Mesenchymal stem cell (in vitro differentiated cells and primary cell): ENCODE results near the gene CFAP74.

ENCODE experiments used
- DNase-seq: peaks from one replicate; pipeline ENCODE4 v3.0.0-alpha.2; 2013
- H2AFZ ChIP-seq: one replicate; pipeline ENCODE4 v1.6.1; 2013; ENCODE audit warnings: low read depth, mild to moderate bottlenecking, control low read depth, inconsistent platforms, low read length, moderate library complexity
- H2AK5ac ChIP-seq: 2 replicates; pipeline ENCODE4 v1.6.1; 2013; ENCODE audit warnings: low read length, moderate library complexity, mild to moderate bottlenecking, inconsistent platforms; ENCODE audit not compliant: severe bottlenecking
- H2BK120ac ChIP-seq: one replicate; pipeline ENCODE4 v1.6.1; 2013; ENCODE audit warnings: low read depth, mild to moderate bottlenecking, inconsistent platforms, low read length, moderate library complexity
- H2BK12ac ChIP-seq, 2 experiments: one replicate each; pipeline ENCODE4 v1.6.1; 2013; ENCODE audit warnings: inconsistent platforms in 2 of 2, low read length in 2 of 2, mild to moderate bottlenecking in 2 of 2, moderate library complexity in 2 of 2, control low read depth in 1 of 2
- H2BK15ac ChIP-seq: one replicate; pipeline ENCODE4 v1.6.1; 2013; ENCODE audit warnings: mild to moderate bottlenecking, low read depth, inconsistent platforms; ENCODE audit not compliant: poor library complexity, severe bottlenecking
- H2BK5ac ChIP-seq: 2 replicates; pipeline ENCODE4 v1.6.1; 2013; ENCODE audit warnings: low read depth, mild to moderate bottlenecking, low read length, control low read depth, inconsistent platforms; ENCODE audit not compliant: poor library complexity, severe bottlenecking
- H3K14ac ChIP-seq, 2 experiments: one replicate each; pipeline ENCODE4 v1.6.1; 2013; ENCODE audit warnings: inconsistent platforms in 2 of 2, low read length in 2 of 2, control low read depth in 1 of 2, mild to moderate bottlenecking in 1 of 2, moderate library complexity in 1 of 2
- H3K18ac ChIP-seq, 2 experiments: one replicate each; pipeline ENCODE4 v1.6.1; 2013; ENCODE audit warnings: inconsistent platforms in 2 of 2, low read length in 2 of 2, control low read depth in 1 of 2, low read depth in 1 of 2, mild to moderate bottlenecking in 1 of 2
- H3K23ac ChIP-seq, 2 experiments: one replicate each; pipeline ENCODE4 v1.6.1; 2013; ENCODE audit warnings: inconsistent platforms in 2 of 2, low read length in 2 of 2, mild to moderate bottlenecking in 2 of 2, moderate library complexity in 2 of 2, control low read depth in 1 of 2
- H3K27ac ChIP-seq: 2 replicates; pipeline ENCODE4 v1.5.1; 2013; ENCODE audit warnings: mild to moderate bottlenecking, moderate library complexity, low read length, control low read depth, inconsistent platforms; ENCODE audit not compliant: poor library complexity, severe bottlenecking
- H3K27me3 ChIP-seq, 2 experiments: 2 replicates each; pipeline versions ENCODE4 v1.6.1 to v1.7.0; 2013; ENCODE audit warnings: low read length in 2 of 2, mild to moderate bottlenecking in 2 of 2, moderate library complexity in 2 of 2, control low read depth in 1 of 2, inconsistent platforms in 1 of 2; ENCODE audit not compliant: control insufficient read depth in 1 of 2, insufficient read depth in 1 of 2
- H3K36me3 ChIP-seq, 2 experiments: 2 replicates each; pipeline versions ENCODE4 v1.6.1 to v1.7.0; 2013; ENCODE audit warnings: low read length in 2 of 2, control low read depth in 1 of 2, inconsistent platforms in 1 of 2, low read depth in 1 of 2, mild to moderate bottlenecking in 1 of 2; ENCODE audit not compliant: insufficient read depth in 2 of 2, control insufficient read depth in 1 of 2
- H3K4ac ChIP-seq, 2 experiments: one replicate each; pipeline ENCODE4 v1.6.1; 2013; ENCODE audit warnings: inconsistent platforms in 2 of 2, low read length in 2 of 2, mild to moderate bottlenecking in 2 of 2, moderate library complexity in 2 of 2, control low read depth in 1 of 2, low read depth in 1 of 2
- H3K4me1 ChIP-seq: 2 replicates; pipeline ENCODE4 v1.6.1; 2013; ENCODE audit warnings: low read depth, low read length, control low read depth; ENCODE audit not compliant: control insufficient read depth, insufficient read depth
- H3K4me2 ChIP-seq: 2 replicates; pipeline ENCODE4 v1.6.1; 2013; ENCODE audit warnings: low read length, mild to moderate bottlenecking, inconsistent platforms; ENCODE audit not compliant: poor library complexity, severe bottlenecking
- H3K4me3 ChIP-seq, 2 experiments: 2 replicates each; pipeline versions ENCODE4 v1.5.1 to v1.7.0; 2013; ENCODE audit warnings: low read length in 2 of 2, mild to moderate bottlenecking in 2 of 2, control low read depth in 1 of 2, low read depth in 1 of 2; ENCODE audit not compliant: insufficient read depth in 1 of 2
- H3K79me1 ChIP-seq: replicated peaks from 2 replicates; pipeline ENCODE4 v1.6.1; 2013; ENCODE audit warnings: mild to moderate bottlenecking, control low read depth, low read length, inconsistent platforms; ENCODE audit not compliant: poor library complexity, severe bottlenecking
- H3K9ac ChIP-seq: 2 replicates; pipeline ENCODE4 v1.7.0; 2013; ENCODE audit warnings: mild to moderate bottlenecking, low read length, moderate library complexity
- H3K9me3 ChIP-seq: 2 replicates; pipeline ENCODE4 v1.7.0; 2013; ENCODE audit warnings: mild to moderate bottlenecking, low read length; ENCODE audit not compliant: control insufficient read depth
- H4K8ac ChIP-seq: one replicate; pipeline ENCODE4 v1.6.1; 2013; ENCODE audit warnings: inconsistent platforms, mild to moderate bottlenecking, low read length, moderate library complexity
- H4K91ac ChIP-seq: one replicate; pipeline ENCODE4 v1.6.1; 2013; ENCODE audit warnings: mild to moderate bottlenecking, low read length, inconsistent platforms
- WGBS: methylation state at CpG from one replicate; pipeline ENCODE4 v1.1.7; 2013; ENCODE audit warnings: mixed read lengths; 5-methylcytosine and 5-hydroxymethylcytosine counted together

CFAP74 gene

DNA sequence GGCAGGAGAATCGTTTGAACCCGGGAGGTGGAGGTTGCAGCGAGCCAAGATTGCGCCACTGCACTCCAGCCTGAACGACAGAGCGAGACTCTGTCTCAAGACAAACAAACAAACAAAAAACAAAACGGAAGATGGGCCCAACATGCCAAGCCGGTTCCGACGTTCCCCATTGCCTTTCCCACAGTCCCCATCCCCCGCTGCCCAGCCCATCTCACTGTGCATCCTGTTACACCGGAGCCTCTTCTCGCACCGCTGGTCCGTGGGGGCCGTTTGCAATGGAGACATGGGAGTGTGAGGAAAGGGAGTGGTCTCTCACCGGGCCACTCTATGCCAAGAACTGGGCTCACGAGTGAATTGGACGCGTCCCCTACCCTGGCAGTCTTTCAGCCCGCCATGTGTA is 1.3 kb upstream of the CFAP74 start:
- H2BK15ac ChIP-seq, result no peak overlapping the region
- no peak overlapping the region for H3K4ac ChIP-seq
- no peak overlapping the region for H3K14ac ChIP-seq
- H2BK12ac ChIP-seq, result no peak overlapping the region
- H3K4me1 ChIP-seq, result peaks cover 7% of the 10 kb centered on the region
- H3K9ac ChIP-seq, result no peak overlapping the region
- H3K79me1 ChIP-seq, result no peaks in the 10 kb centered on the region
- no peak overlapping the region for H3K4me3 ChIP-seq
- H3K27me3 ChIP-seq, result peaks cover 46 to 63% of the 10 kb centered on the region in 2 experiments
- no peaks in the 10 kb centered on the region for H3K9me3 ChIP-seq
- no peak overlapping the region for H2BK120ac ChIP-seq
- no peak overlapping the region for H3K23ac ChIP-seq
- H2BK5ac ChIP-seq, result no peak overlapping the region
- no peak overlapping the region for H3K18ac ChIP-seq
- H3K4me2 ChIP-seq, result no peak overlapping the region
- DNase-seq, result no peak
- H4K8ac ChIP-seq, result no peak overlapping the region
- no peak overlapping the region for H2AK5ac ChIP-seq
- H2AFZ ChIP-seq, result no peak overlapping the region
- 94% methylated on average over 21 of the region's 21 CpGs for WGBS
- no peaks in the 10 kb centered on the region for H3K36me3 ChIP-seq
- H4K91ac ChIP-seq, result no peak overlapping the region
- H3K27ac ChIP-seq, result no peak overlapping the region

DNA sequence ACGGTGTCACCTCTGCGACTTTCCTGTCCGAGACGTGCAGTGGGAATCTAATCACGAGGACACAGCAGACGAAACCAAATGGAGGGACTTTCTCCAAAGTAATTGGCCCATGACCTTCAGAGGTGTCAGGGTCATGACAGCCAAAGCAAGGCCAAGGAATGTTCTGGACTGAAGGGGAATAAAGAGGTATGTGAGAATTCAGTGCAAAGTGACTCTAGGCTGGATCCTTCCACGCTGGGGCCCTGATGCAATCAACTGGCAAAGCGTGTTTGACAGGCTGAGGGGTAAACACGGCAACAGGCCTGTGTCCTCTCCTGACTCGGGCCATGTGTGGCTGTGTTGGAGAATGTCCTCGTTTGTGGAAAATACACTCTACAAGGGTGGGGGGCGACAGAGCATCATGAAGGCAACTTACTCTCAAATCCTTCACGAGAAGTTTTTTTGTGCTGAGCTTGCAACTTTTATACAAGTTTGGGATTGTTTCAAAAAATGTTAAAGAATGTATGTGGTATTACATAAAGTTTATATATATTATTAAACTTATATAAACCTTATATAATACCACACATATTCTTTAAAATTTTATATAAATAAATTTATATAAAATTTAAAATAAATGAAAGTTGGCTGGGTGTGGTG is 1.7 kb downstream of the CFAP74 start:
- H3K79me1 ChIP-seq, result no peaks in the 10 kb centered on the region
- 86% methylated on average over 12 of the region's 13 CpGs for WGBS
- H3K18ac ChIP-seq, result no peak overlapping the region
- H3K9me3 ChIP-seq, result no peaks in the 10 kb centered on the region
- H3K4ac ChIP-seq, result no peak overlapping the region
- H3K27me3 ChIP-seq, result peaks cover 33 to 50% of the 10 kb centered on the region in 2 experiments
- H3K4me3 ChIP-seq, result no peak overlapping the region
- no peak overlapping the region for H2AK5ac ChIP-seq
- H3K4me2 ChIP-seq, result no peak overlapping the region
- H2BK120ac ChIP-seq, result no peak overlapping the region
- H3K36me3 ChIP-seq, result no peaks in the 10 kb centered on the region
- H2BK15ac ChIP-seq, result no peak overlapping the region
- H2BK5ac ChIP-seq, result no peak overlapping the region
- no peak overlapping the region for H3K9ac ChIP-seq
- no peak overlapping the region for H3K14ac ChIP-seq
- no peak for DNase-seq
- H3K4me1 ChIP-seq, result peaks cover 7% of the 10 kb centered on the region
- H3K23ac ChIP-seq, result no peak overlapping the region
- H3K27ac ChIP-seq, result no peak overlapping the region
- H2AFZ ChIP-seq, result no peak overlapping the region
- H4K8ac ChIP-seq, result no peak overlapping the region
- no peak overlapping the region for H2BK12ac ChIP-seq
- H4K91ac ChIP-seq, result no peak overlapping the region

- H3K27ac ChIP-seq, result no peak overlapping the region
- no peak overlapping the region for H2BK15ac ChIP-seq
- H3K23ac ChIP-seq, result no peak overlapping the region
- no peaks in the 10 kb centered on the region for H3K9me3 ChIP-seq
- no peak overlapping the region for H3K4me3 ChIP-seq
- H3K27me3 ChIP-seq, result peaks cover 35 to 50% of the 10 kb centered on the region in 2 experiments
- DNase-seq, result no peak
- H2BK120ac ChIP-seq, result no peak overlapping the region
- no peak overlapping the region for H3K4ac ChIP-seq
- 83% methylated on average over 9 of the region's 9 CpGs for WGBS
- no peak overlapping the region for H3K18ac ChIP-seq
- H3K79me1 ChIP-seq, result no peaks in the 10 kb centered on the region
- no peak overlapping the region for H3K14ac ChIP-seq
- H4K91ac ChIP-seq, result no peak overlapping the region
- no peak overlapping the region for H2AK5ac ChIP-seq
- H2AFZ ChIP-seq, result no peak overlapping the region
- peaks cover 7% of the 10 kb centered on the region for H3K4me1 ChIP-seq
- no peaks in the 10 kb centered on the region for H3K36me3 ChIP-seq
- H3K4me2 ChIP-seq, result no peak overlapping the region
- no peak overlapping the region for H3K9ac ChIP-seq
- H2BK5ac ChIP-seq, result no peak overlapping the region
- no peak overlapping the region for H2BK12ac ChIP-seq
- no peak overlapping the region for H4K8ac ChIP-seq
These were observed 2.7 kb downstream of the CFAP74 start for GRCh38 chr1:2000850-2001249.

- H2BK15ac ChIP-seq, result no peak overlapping the region
- no peaks in the 10 kb centered on the region for H3K9me3 ChIP-seq
- no peak overlapping the region for H3K18ac ChIP-seq
- H3K79me1 ChIP-seq, result no peaks in the 10 kb centered on the region
- no peak overlapping the region for H3K4ac ChIP-seq
- H4K8ac ChIP-seq, result no peak overlapping the region
- no peak overlapping the region for H3K9ac ChIP-seq
- H2BK12ac ChIP-seq, result no peak overlapping the region
- DNase-seq, result no peak
- H4K91ac ChIP-seq, result no peak overlapping the region
- no peak overlapping the region for H2AFZ ChIP-seq
- 86% methylated on average over 7 of the region's 7 CpGs for WGBS
- H2AK5ac ChIP-seq, result no peak overlapping the region
- H3K4me3 ChIP-seq, result no peak overlapping the region
- no peak overlapping the region for H3K14ac ChIP-seq
- no peak overlapping the region for H3K27ac ChIP-seq
- H3K23ac ChIP-seq, result no peak overlapping the region
- H3K36me3 ChIP-seq, result no peaks in the 10 kb centered on the region
- no peak overlapping the region for H2BK120ac ChIP-seq
- no peak overlapping the region for H2BK5ac ChIP-seq
- H3K4me1 ChIP-seq, result peaks cover 7% of the 10 kb centered on the region
- no peak overlapping the region for H3K4me2 ChIP-seq
- peaks cover 31 to 49% of the 10 kb centered on the region in 2 experiments for H3K27me3 ChIP-seq
These were observed 3.2 kb downstream of the CFAP74 start for GRCh38 chr1:2000432-2000831.
